KMS-11 (cell line): Measurements from ENCODE around the gene TOMM20L.

Source experiments
- H2AFZ ChIP-seq: fragments of 200-600 bp; sonication (generic); 2 replicates; pipeline ENCODE4 v1.6.1; 2016; ENCODE audit warnings: antibody characterized with exemption, mixed run types, low read depth
- H3K27ac ChIP-seq: fragments of 200-600 bp; sonication (generic); 2 replicates; pipeline ENCODE4 v1.6.1; 2016; ENCODE audit warnings: mild to moderate bottlenecking, mixed run types
- H3K27me3 ChIP-seq: fragments of 200-600 bp; sonication (generic); 2 replicates; pipeline ENCODE4 v1.6.1; 2017; ENCODE audit warnings: mild to moderate bottlenecking, low read depth, mixed run types, moderate library complexity; ENCODE audit not compliant: insufficient read depth
- H3K36me3 ChIP-seq: fragments of 200-600 bp; sonication (generic); 2 replicates; pipeline ENCODE4 v1.6.1; 2017; ENCODE audit warnings: mild to moderate bottlenecking, mixed run types; ENCODE audit not compliant: insufficient read depth
- H3K4me1 ChIP-seq: fragments of 200-600 bp; sonication (generic); 2 replicates; pipeline ENCODE4 v1.6.1; 2016; ENCODE audit warnings: mild to moderate bottlenecking, low read depth, mixed run types; ENCODE audit not compliant: poor library complexity, severe bottlenecking
- H3K4me2 ChIP-seq: fragments of 200-600 bp; sonication (generic); 2 replicates; pipeline ENCODE4 v1.7.0; 2016; ENCODE audit warnings: mild to moderate bottlenecking, mixed run types
- H3K4me3 ChIP-seq: fragments of 200-600 bp; sonication (generic); IDR thresholded peaks from 2 replicates; pipeline ENCODE4 v1.6.1; 2017; ENCODE audit warnings: low read depth, low read length, mixed read lengths; ENCODE audit not compliant: insufficient read depth
- H3K79me2 ChIP-seq: fragments of 200-600 bp; sonication (generic); 2 replicates; pipeline ENCODE4 v1.6.1; 2016; ENCODE audit warnings: low read depth, mixed run types; ENCODE audit not compliant: insufficient read depth
- H3K9ac ChIP-seq: fragments of 200-600 bp; sonication (generic); 2 replicates; pipeline ENCODE4 v1.6.1; 2016; ENCODE audit warnings: mild to moderate bottlenecking, mixed run types
- H4K20me1 ChIP-seq: fragments of 200-600 bp; sonication (generic); 2 replicates; pipeline ENCODE4 v1.6.1; 2016; ENCODE audit warnings: mild to moderate bottlenecking, mixed run types; ENCODE audit not compliant: insufficient read depth
- CTCF ChIP-seq: fragments of 200-600 bp; sonication (generic); conservative IDR thresholded peaks from 2 replicates; pipeline ENCODE4 v1.6.1; 2017; ENCODE audit warnings: low read depth, mild to moderate bottlenecking, antibody characterized with exemption, low read length, moderate library complexity, mixed read lengths

TOMM20L gene

GRCh38 chr14:58428118-58428683 lies 32.5 kb downstream of the TOMM20L start:
- Histone ChIP-seq H3K4me3 (no peak overlapping the region), H3K9ac (peak overlapping the region; percentile 93), H3K79me2 (peaks cover 19% of the 10 kb centered on the region; the same call in 1 of the 2 replicates), H3K27ac (peak overlapping the region; percentile 98), H3K4me2 (peak overlapping the region; percentile 72; the same call in 1 of the 2 replicates), H3K27me3 (no peaks in the 10 kb centered on the region), H2AFZ (peak overlapping the region; percentile 98), H3K36me3 (no peaks in the 10 kb centered on the region), H3K4me1 (peaks cover 19% of the 10 kb centered on the region), H4K20me1 (no peaks in the 10 kb centered on the region)
- TF ChIP-seq CTCF: no peak

GRCh38 chr14:58430156-58430555 lies 34.4 kb downstream of the TOMM20L start:
- no peak overlapping the region for H3K4me2 ChIP-seq
- peaks cover 18% of the 10 kb centered on the region; the same call in 1 of the 2 replicates for H3K79me2 ChIP-seq
- TF ChIP-seq CTCF: no peak
- H3K9ac ChIP-seq: no peak overlapping the region
- no peaks in the 10 kb centered on the region for H3K27me3 ChIP-seq
- H3K36me3 ChIP-seq: no peaks in the 10 kb centered on the region
- no peak overlapping the region for H2AFZ ChIP-seq
- no peak overlapping the region for H3K27ac ChIP-seq
- H4K20me1 ChIP-seq: no peaks in the 10 kb centered on the region
- H3K4me1 ChIP-seq: peaks cover 19% of the 10 kb centered on the region
- H3K4me3 ChIP-seq: no peak overlapping the region

GRCh38 chr14:58439476-58439875 lies 43.7 kb downstream of the TOMM20L start:
- Histone ChIP-seq H2AFZ (no peak overlapping the region), H3K9ac (no peak overlapping the region), H3K27ac (no peak overlapping the region), H4K20me1 (no peaks in the 10 kb centered on the region), H3K36me3 (no peaks in the 10 kb centered on the region), H3K4me2 (no peak overlapping the region), H3K4me1 (no peaks in the 10 kb centered on the region), H3K27me3 (no peaks in the 10 kb centered on the region), H3K4me3 (no peak overlapping the region), H3K79me2 (no peaks in the 10 kb centered on the region)
- TF ChIP-seq CTCF: no peak

- no peak for TF ChIP-seq CTCF
- H3K4me3 ChIP-seq: no peak overlapping the region
- no peaks in the 10 kb centered on the region for H3K36me3 ChIP-seq
- no peak overlapping the region for H3K4me2 ChIP-seq
- no peak overlapping the region for H3K27ac ChIP-seq
- H4K20me1 ChIP-seq: no peaks in the 10 kb centered on the region
- no peak overlapping the region for H2AFZ ChIP-seq
- H3K79me2 ChIP-seq: no peaks in the 10 kb centered on the region
- no peaks in the 10 kb centered on the region for H3K27me3 ChIP-seq
- H3K4me1 ChIP-seq: no peaks in the 10 kb centered on the region
- no peak overlapping the region for H3K9ac ChIP-seq
Measured at GRCh38 chr14:58444627-58445026, 48.9 kb downstream of the TOMM20L start.
